D341Med (cell line): ENCODE data around the gene PRL.
A peak's percentile ranks its signal among the peaks of the same experiment; 100 is the strongest.

Experiments
- DNase-seq: peaks from one replicate; pipeline ENCODE4 v3.0.0; 2012; ENCODE audit warnings: low spot score

Gene PRL

GRCh38 chr6:22296936-22297335 is at the start of gene PRL:
PRL (minus strand) TSS chr6:22297036; CDS start chr6:22296982, 54 bp downstream.
- DNase-seq = no peak

DNA sequence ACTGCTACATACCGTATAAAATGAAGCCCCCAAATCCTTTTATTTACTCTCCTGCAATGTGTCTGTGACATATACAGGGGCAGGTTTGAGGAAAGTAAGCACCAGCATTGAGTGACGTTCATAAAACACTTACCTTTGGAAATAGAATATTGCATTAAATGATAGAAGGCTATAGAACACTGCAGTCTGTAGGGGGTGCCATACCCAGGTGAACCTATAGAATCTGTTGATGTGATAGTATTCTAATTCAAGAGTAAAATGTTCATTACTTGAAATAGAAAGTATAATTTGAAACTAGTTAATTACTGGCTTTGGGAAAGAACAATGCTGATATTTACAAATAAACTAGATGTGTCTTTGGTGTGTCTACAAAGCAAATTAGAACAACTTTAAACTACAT is 47.0 kb upstream of the PRL start:
- DNase-seq = no peak

DNA sequence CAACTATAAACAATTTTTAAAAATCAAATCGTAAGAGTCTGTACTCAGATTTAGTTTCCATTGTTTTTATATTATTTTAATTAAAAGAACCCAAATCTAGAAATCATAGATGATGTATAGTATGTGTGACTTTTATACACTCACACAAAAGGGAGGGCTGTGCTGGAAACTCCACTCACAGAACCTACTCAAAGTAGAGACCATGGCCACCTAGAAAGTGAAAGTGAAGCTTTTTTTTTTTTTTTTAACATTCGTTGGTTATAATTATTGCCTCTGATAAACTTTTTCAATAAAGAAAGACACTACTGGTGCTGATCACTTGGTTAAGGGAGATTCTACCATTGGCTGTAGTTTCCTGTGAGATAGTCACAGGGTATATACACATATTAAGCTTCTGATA is 37.9 kb upstream of the PRL start:
- DNase-seq = no peak

- DNase-seq = no peak
Measured at GRCh38 chr6:22333802-22334201, 37.0 kb upstream of the PRL start.

DNA sequence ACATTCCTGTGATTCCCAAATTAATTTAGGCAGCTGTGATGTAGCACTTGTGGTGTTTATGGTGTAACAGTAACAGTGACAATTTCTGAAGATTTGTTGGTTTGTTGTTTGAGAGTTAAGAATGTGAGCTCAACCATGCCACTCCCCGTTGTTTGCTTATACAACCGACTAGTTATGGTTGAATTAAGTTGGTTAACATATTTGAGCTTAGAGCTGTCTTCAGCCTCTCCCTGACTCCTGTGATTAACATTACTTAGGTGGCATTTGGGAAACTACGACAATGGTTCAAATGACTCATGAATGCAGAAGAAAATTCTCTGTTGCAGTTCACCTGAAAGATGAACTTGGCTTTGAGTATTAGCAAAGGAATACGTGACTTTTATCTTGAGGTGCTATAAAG is 35.9 kb upstream of the PRL start:
- no peak for DNase-seq

- no peak for DNase-seq
Measured at GRCh38 chr6:22332216-22332615, 35.4 kb upstream of the PRL start.

- no peak for DNase-seq
Measured at GRCh38 chr6:22330941-22331340, 34.1 kb upstream of the PRL start.

DNA sequence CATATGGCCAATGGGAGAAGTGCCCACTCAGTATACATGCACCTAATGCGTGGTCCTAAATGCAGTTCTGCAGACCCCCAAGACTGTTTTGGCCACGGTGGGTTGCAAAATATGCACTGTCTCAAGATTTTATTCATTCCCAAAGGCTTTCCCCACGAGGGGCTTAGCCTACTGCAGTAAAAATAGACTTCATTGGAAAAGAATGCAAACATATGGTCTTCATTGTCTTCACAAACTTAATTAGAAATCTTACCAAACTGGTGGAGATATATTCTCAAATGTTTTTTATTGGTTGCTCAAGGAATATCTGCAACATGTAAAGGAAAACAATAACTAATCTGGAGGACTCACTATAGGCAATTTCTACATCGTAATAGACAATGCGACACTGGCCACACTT is 31.6 kb upstream of the PRL start:
- DNase-seq = no peak

- DNase-seq = no peak
Measured at GRCh38 chr6:22327881-22328280, 31.0 kb upstream of the PRL start.

- no peak for DNase-seq
Measured at GRCh38 chr6:22326500-22326899, 29.7 kb upstream of the PRL start.

DNA sequence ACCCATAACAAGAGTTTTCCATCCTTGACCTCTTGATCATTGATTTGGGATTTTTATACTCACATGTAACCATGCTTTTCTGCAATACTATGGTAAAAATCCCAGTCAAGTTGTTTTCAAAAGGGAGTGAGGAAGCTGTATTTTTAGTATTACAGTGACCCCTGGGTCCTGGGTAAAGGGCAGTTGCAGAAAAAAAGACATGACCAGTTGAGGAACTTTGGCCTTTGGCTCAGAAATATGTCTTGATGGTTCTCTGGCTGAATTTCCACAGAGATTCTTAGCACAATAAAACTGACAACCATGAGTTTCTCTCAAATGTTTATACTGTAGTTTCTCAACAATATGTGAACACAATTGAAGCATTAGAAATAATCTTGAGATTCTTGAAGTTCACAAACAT is 28.6 kb upstream of the PRL start:
- DNase-seq = no peak

- DNase-seq = no peak
Measured at GRCh38 chr6:22323848-22324247, 27.0 kb upstream of the PRL start.

DNA sequence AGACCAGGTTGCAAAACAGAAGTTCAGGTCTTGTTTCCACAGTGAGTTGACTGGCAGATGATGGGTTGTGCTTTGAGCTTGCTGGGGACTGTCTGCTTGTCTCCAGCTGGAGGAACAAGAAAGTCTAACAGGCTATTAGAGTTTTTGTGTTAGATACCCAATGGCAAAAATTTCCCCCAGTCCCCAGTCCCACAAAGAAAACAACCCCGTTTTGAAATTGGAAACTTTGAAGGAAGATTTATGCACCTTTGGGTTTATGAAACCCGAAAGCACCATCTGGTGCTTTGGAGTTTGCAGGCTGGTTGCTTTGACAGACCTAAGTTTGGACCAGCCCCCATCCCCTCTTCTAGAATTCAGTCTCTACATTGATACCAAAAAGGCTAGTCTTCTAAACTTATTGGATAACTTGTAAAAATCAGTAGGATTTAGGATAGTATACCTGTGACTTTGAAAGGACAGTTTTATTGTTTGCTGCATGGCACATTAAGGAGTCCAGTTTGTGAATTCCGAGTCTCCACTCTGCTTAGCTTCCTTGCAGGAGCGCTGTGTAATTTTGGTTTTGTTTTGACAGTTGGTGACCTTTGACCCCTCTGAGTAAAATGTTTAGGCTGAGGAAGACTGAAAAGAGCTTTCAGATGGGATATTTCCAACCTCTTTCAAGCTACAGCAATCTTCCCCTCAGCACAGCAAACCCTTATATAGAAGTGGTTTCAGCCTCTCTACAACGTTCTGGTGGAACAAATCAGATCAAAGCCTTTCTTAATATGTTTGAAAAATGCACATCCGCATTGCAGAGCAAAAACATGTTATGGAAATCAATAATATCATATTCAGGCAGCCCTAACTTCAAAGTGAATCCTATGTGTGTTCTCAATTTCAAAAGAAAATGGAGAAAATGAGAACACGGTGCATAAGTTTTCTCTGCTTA is 25.5 kb upstream of the PRL start:
- DNase-seq = no peak

- DNase-seq = no peak
Measured at GRCh38 chr6:22320750-22321149, 23.9 kb upstream of the PRL start.

GRCh38 chr6:22318404-22318803 is 21.6 kb upstream of the PRL start:
- DNase-seq = no peak

- no peak for DNase-seq
Measured at GRCh38 chr6:22313796-22314195, 17.0 kb upstream of the PRL start.

DNA sequence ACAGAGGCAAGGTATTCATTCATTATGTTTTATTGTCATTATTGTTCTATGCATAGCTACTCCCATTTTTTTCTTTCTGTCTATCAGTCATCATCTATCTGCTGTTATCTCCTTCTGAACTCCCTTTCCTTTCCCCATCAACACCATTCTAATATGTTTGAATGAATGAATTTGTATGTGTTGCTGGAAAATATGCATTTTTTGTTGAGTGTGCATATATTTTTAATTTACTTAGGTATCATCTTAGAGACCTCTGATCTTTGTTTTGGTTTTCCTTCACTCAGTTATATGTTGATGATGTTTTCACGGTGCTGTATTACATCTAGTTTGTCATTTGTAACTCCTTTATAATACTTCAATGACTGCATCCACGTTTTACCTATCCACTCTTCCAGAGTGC is 12.1 kb upstream of the PRL start:
- DNase-seq = no peak

DNA sequence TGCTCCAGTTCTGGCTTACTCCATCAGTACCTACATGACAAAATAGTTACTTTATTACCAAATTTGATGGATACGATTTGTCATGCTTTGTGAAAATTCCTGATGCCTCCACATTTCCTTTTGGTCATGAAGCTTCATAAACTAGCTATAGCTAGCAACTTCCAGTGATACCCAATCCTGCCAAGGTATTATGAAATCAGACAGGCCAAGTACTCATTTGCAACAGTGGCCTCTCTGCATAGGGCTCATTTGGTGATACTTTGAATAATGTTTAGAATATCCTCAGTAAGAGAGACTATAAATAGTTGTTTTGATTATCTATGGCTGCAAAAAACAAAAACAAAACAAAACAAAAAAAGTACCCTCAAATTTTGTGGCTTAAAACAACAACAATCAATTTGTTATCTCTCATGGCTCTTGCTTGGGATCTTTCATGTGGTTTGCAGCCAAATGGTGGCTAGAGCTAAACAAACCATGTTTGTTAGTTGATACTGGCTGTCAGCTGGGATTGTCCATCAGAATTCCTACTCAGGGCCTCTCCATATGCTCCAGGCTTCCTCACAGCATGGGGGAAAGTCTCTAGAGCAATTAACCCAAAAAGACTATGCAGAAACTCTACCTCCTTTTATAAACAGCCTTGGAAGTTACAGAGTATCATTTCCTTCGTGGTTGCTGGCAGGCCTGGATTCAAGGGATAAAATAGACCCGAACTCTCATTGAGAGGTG is 10.1 kb upstream of the PRL start:
- no peak for DNase-seq

DNA sequence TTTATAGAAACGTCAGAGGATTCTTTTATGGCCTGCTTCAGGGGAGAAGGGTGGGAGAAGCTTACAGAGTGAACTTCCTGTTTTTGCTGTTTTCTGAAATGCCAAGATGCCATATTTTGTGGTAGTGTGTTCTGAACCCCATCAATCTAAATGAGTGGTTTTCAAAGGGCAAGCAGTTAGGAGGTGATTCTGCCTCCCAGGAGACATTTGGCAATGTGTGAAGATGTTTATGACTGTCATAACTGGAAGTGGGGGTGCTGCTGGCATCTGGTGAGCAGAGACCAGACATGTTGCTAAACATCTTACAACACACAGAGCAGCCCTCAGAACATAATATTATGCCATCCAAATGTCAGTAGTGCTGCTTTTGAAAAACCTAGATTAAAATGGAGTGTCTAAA is 6.0 kb upstream of the PRL start:
- DNase-seq = no peak

DNA sequence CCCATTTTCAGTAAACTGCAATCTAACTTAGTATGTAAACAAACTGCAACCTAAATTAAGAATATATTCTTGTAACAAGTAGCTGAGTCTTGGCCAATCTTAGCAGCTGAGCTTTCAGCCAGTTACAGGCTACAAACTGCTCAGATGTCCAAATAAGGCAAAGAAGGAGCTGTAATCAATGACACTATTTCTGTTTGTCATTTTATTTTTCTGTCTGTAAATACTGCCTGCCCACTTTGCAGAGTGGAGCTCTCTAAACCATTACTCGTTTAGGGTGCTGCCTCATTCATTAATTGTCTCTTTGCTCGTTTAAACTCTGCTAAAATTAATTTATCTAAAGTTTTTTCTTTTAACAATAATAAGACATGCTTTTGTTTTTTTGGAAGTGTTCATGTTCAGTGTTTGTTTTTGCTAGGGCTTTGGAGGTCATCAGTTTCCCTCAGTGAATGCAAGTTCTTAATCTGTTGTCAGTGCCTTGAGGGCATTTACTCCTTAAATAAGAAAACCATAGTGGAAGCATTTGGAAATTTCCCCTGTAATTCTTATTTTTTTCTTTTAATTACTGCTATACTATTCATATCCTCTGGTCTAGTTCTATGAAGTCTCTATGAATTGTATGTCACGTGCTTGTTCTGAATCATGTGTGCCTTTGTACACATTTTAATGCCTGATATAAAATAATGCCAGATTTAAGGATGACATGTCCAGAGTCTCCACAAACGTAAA is 3.6 kb upstream of the PRL start:
- DNase-seq = no peak

DNA sequence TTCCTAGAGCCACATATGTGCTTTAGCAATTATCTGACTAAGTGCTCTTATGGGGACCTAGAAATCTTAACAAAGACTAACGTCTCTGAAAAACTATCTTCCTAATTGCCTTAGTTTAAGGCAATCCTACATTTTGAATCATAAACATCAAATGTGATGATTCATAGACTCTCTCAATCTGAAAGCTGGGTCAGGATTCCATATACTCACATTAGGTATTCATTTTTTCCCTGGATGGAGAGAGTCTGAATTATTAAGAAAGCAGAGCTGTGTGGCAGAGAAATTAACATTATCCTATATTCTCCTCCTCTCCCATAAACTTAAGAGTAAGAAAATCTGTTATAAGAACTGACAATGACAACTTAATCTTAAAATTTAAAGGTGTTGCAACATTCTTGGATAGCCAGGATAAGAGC is 1.6 kb upstream of the PRL start:
- DNase-seq = no peak

- no peak for DNase-seq
Measured at GRCh38 chr6:22296067-22296466, 769 bp downstream of the PRL start.

GRCh38 chr6:22295145-22295544 is 1.7 kb downstream of the PRL start:
- DNase-seq = peak; percentile 21
